GM13976 (cell line): ENCODE measurements around the gene RGS14.
"Not testable (repeated sequence)": the region's sequence is repeated elsewhere in the genome, so short reads cannot be mapped to it uniquely, and the experiment has no call there.

ENCODE experiments used
- DNase-seq: peaks from one replicate; pipeline ENCODE4 v3.0.0; 2012; ENCODE audit warnings: low spot score
- in situ Hi-C: fragments of 300-500 bp; cut with MboI; formaldehyde crosslinking; loops from one replicate; pipeline ENCODE4 v1.12.0; 2022; ENCODE audit warnings: low sequenced_read_pairs, mixed read lengths, inconsistent platforms; ENCODE audit not compliant: unreplicated experiment
- TF ChIP-seq, protein P1 (sequence below): IDR thresholded peaks from 2 replicates; pipeline ENCODE4 v1.5.1; 2012; ENCODE audit warnings: borderline replicate concordance, mild to moderate bottlenecking; ENCODE audit not compliant: insufficient read depth; ENCODE audit errors: extremely low read depth, missing control alignments, control extremely low read depth

Gene RGS14

DNA sequence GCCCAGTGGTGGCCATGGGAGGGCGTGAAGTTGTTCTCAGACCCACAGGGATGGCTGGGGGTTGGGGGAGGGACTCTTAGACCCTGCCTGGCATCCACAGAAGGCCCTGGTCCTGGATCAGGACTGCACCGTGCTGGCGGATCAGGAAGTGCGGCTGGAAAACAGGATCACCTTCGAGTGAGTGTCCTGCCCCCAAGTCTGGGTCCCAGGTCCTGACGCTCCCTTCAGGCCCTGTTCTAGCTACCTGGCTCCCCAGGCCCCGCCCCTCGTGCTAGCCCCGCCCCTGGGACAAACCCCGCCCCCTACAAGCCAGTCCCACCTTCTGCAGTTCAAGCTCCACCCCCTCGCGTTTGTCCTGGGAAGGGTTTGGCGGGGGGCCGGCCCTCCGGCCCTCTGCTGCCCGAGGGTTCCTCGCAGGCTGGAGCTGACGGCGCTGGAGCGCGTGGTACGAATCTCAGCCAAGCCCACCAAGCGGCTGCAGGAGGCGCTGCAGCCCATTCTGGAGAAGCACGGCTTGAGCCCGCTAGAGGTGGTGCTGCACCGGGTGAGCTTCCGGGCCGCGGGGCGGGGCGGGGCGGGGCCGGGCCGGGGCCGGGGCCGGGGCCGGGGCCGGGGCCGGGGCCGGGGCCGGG lies 12.9 kb downstream of the RGS14 start:
- DNase-seq = peak; percentile 81
- in situ Hi-C loops = no loop called here
- TF ChIP-seq, protein P1, sequence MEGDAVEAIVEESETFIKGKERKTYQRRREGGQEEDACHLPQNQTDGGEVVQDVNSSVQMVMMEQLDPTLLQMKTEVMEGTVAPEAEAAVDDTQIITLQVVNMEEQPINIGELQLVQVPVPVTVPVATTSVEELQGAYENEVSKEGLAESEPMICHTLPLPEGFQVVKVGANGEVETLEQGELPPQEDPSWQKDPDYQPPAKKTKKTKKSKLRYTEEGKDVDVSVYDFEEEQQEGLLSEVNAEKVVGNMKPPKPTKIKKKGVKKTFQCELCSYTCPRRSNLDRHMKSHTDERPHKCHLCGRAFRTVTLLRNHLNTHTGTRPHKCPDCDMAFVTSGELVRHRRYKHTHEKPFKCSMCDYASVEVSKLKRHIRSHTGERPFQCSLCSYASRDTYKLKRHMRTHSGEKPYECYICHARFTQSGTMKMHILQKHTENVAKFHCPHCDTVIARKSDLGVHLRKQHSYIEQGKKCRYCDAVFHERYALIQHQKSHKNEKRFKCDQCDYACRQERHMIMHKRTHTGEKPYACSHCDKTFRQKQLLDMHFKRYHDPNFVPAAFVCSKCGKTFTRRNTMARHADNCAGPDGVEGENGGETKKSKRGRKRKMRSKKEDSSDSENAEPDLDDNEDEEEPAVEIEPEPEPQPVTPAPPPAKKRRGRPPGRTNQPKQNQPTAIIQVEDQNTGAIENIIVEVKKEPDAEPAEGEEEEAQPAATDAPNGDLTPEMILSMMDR = peak; percentile 17

DNA sequence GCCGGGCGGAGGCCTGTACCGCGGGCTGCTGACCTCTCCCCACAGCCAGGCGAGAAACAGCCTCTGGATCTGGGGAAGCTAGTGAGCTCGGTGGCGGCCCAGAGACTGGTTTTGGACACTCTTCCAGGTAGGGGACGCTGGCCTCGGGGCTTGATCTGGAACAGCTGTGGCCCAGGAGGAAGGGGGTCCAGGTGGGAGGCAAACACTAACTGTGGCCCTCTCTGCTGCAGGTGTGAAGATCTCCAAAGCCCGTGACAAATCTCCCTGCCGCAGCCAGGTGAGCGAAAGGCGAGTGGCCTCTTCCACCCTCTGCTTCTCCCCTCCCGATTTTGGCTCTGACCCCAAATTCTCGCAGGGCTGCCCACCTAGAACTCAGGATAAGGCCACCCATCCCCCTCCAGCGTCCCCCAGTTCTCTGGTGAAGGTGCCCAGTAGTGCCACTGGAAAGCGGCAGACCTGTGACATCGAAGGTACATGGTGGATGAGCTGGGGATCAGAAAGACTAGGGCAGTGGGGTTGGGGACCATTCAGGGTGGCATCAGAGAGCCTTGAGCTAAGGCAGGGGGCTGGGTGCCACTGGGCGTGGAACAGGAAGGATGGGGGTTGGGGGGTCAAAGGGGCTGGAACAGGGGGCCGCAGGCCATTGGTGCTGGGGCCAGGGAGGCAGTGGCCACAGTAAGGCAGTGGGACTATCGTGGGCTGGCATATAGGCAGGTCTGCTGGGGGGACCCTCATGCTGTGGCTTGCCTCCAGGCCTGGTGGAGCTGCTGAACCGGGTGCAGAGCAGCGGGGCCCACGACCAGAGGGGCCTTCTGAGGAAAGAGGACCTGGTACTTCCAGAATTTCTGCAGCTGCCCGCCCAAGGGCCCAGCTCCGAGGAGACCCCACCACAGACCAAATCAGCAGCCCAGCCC lies 13.7 kb downstream of the RGS14 start:
- TF ChIP-seq, protein P1 = no peak
- in situ Hi-C loops = no loop called here
- no peak for DNase-seq

DNA sequence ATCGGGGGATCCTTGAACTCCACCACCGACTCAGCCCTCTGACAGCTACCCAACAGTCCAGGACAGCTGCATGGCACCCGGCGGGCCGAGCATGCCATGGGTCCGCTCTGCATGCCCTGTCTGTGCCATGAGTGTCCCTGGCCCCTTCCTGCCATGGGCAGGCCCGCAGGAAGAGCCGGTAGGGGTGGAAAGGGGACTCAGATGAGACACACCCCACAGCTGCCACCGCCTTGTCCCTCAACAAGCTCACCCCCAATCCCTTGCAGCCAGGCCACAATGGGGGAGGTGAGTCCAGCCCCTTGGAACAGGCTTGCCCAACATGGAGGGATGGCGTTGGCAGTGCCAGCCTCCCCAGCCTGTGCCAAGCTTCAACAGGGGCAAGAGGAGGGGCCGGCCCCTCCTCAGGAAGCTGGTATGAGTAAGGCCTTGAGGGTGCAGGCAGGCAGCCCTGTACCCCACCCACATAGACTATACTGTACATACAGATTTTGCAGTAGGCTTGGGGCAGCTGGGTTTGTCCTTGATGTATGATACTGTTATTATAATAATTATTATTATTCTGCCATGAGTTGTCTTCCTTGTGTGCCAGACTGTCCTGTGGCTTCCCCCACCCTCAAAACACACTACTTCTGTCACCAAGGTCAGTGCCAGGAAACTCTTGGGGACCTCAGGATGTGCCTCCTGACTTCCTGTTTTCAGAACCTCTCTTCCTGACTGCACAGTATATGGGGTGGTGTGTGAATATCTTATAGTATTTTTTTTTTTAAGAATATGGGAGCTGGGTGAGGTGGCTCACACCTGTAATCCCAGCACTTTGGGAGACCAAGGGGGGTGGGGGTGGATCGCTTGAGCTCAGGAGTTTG lies 14.5 kb downstream of the RGS14 start:
- TF ChIP-seq, protein P1 = no peak
- in situ Hi-C loops = no loop called here
- no peak for DNase-seq

DNA sequence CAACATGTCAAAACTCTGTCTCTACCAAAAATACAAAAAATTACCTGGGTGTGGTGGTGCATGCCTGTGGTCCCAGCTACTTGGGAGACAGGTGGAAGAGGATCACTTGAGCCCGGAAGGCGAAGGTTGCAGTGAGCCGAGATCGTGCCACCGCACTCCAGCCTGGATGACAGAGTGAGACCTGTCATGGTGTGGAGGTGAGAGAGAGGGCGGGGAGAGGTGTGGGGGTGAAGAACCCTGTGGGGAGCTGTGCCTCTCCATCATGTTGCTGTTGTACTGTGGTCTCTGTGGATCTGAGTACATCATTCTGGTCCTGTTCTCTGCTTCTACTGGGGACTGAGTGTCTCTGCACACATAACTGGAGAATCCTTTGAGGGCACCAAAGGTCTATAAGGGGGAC lies 15.2 kb downstream of the RGS14 start:
- in situ Hi-C loops = no loop called here
- TF ChIP-seq, protein P1 = no peak

DNA sequence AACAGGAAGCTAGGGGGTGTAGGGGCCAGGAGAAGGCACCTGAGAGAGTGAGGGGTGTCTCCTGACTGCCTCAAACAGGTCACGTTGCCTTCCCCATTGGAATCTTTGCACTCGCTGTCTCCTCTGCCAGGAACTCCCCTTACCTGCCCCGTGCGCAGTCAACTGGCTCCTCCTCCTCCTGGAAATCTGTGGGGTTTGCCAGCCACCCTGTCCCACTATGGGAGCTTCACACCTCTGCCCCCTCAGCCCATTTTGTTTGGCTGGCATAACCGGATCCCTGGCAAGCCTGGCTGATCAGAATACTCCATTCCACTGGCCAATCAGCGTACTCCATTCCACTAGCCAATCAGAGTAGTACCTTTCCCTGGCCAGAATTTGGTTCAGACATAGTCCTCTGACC lies 16.1 kb downstream of the RGS14 start:
- DNase-seq = no peak
- in situ Hi-C loops = no loop called here
- TF ChIP-seq, protein P1 = no peak

More for the DNA sequence above, 15.2 kb downstream of the RGS14 start:
- DNase-seq = no peak

DNA sequence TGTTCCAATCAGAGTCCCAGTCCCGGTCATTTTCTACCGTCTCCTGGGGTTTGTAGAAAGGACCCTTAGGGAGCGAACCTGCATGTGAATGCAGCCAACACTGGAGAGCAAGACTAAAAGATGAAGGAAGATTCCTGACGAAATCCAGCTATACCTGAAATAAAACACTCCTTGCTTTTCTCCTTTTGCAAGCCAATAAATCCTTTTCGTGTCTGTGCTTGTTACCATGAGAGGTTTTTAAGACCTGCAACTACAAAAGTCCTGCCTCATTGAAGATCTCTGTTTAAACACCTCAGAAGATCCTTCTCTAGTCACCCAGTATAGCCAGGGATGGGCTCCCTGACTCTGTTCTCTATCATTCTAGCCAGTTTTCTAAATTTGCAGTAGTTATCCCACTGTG lies 16.5 kb downstream of the RGS14 start:
- TF ChIP-seq, protein P1 = no peak
- in situ Hi-C loops = no loop called here
- DNase-seq = no peak

DNA sequence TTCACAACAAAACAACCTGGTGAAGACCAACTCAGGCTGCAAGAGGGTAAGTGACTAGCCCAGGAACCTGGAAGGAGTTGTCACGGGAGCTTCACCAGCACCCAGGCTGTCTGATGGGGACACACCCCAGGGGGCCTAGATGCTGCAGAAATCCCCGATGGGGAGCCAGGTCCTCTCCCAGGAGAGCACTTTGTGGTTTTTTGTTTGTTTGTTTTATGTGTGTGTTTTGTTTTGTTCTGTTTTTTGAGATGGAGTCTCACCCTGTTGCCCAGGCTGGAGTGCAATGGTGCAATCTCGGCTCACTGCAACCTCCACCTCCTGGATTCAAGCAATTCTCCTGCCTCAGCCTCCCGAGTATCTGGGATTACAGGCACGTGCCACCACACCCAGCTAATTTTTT lies 17.8 kb downstream of the RGS14 start:
- in situ Hi-C loops, DNase-seq: not testable (repeated sequence)
